Mesenchymal stem cell (in vitro differentiated cells and primary cell): Measurements from ENCODE around the gene SELENON.

Source experiments
- DNase-seq: peaks from one replicate; pipeline ENCODE4 v3.0.0-alpha.2; 2013
- H2AFZ ChIP-seq: one replicate; pipeline ENCODE4 v1.6.1; 2013; ENCODE audit warnings: low read depth, mild to moderate bottlenecking, control low read depth, inconsistent platforms, low read length, moderate library complexity
- H2AK5ac ChIP-seq: 2 replicates; pipeline ENCODE4 v1.6.1; 2013; ENCODE audit warnings: low read length, moderate library complexity, mild to moderate bottlenecking, inconsistent platforms; ENCODE audit not compliant: severe bottlenecking
- H2BK120ac ChIP-seq: one replicate; pipeline ENCODE4 v1.6.1; 2013; ENCODE audit warnings: low read depth, mild to moderate bottlenecking, inconsistent platforms, low read length, moderate library complexity
- H2BK12ac ChIP-seq, 2 experiments: one replicate each; pipeline ENCODE4 v1.6.1; 2013; ENCODE audit warnings: inconsistent platforms in 2 of 2, low read length in 2 of 2, mild to moderate bottlenecking in 2 of 2, moderate library complexity in 2 of 2, control low read depth in 1 of 2
- H2BK15ac ChIP-seq: one replicate; pipeline ENCODE4 v1.6.1; 2013; ENCODE audit warnings: mild to moderate bottlenecking, low read depth, inconsistent platforms; ENCODE audit not compliant: poor library complexity, severe bottlenecking
- H2BK5ac ChIP-seq: 2 replicates; pipeline ENCODE4 v1.6.1; 2013; ENCODE audit warnings: low read depth, mild to moderate bottlenecking, low read length, control low read depth, inconsistent platforms; ENCODE audit not compliant: poor library complexity, severe bottlenecking
- H3K14ac ChIP-seq, 2 experiments: one replicate each; pipeline ENCODE4 v1.6.1; 2013; ENCODE audit warnings: inconsistent platforms in 2 of 2, low read length in 2 of 2, control low read depth in 1 of 2, mild to moderate bottlenecking in 1 of 2, moderate library complexity in 1 of 2
- H3K18ac ChIP-seq, 2 experiments: one replicate each; pipeline ENCODE4 v1.6.1; 2013; ENCODE audit warnings: inconsistent platforms in 2 of 2, low read length in 2 of 2, control low read depth in 1 of 2, low read depth in 1 of 2, mild to moderate bottlenecking in 1 of 2
- H3K23ac ChIP-seq, 2 experiments: one replicate each; pipeline ENCODE4 v1.6.1; 2013; ENCODE audit warnings: inconsistent platforms in 2 of 2, low read length in 2 of 2, mild to moderate bottlenecking in 2 of 2, moderate library complexity in 2 of 2, control low read depth in 1 of 2
- H3K27ac ChIP-seq: 2 replicates; pipeline ENCODE4 v1.5.1; 2013; ENCODE audit warnings: mild to moderate bottlenecking, moderate library complexity, low read length, control low read depth, inconsistent platforms; ENCODE audit not compliant: poor library complexity, severe bottlenecking
- H3K27me3 ChIP-seq, 2 experiments: 2 replicates each; pipeline versions ENCODE4 v1.6.1 to v1.7.0; 2013; ENCODE audit warnings: low read length in 2 of 2, mild to moderate bottlenecking in 2 of 2, moderate library complexity in 2 of 2, control low read depth in 1 of 2, inconsistent platforms in 1 of 2; ENCODE audit not compliant: control insufficient read depth in 1 of 2, insufficient read depth in 1 of 2
- H3K36me3 ChIP-seq, 2 experiments: 2 replicates each; pipeline versions ENCODE4 v1.6.1 to v1.7.0; 2013; ENCODE audit warnings: low read length in 2 of 2, control low read depth in 1 of 2, inconsistent platforms in 1 of 2, low read depth in 1 of 2, mild to moderate bottlenecking in 1 of 2; ENCODE audit not compliant: insufficient read depth in 2 of 2, control insufficient read depth in 1 of 2
- H3K4ac ChIP-seq, 2 experiments: one replicate each; pipeline ENCODE4 v1.6.1; 2013; ENCODE audit warnings: inconsistent platforms in 2 of 2, low read length in 2 of 2, mild to moderate bottlenecking in 2 of 2, moderate library complexity in 2 of 2, control low read depth in 1 of 2, low read depth in 1 of 2
- H3K4me1 ChIP-seq: 2 replicates; pipeline ENCODE4 v1.6.1; 2013; ENCODE audit warnings: low read depth, low read length, control low read depth; ENCODE audit not compliant: control insufficient read depth, insufficient read depth
- H3K4me2 ChIP-seq: 2 replicates; pipeline ENCODE4 v1.6.1; 2013; ENCODE audit warnings: low read length, mild to moderate bottlenecking, inconsistent platforms; ENCODE audit not compliant: poor library complexity, severe bottlenecking
- H3K4me3 ChIP-seq, 2 experiments: 2 replicates each; pipeline versions ENCODE4 v1.5.1 to v1.7.0; 2013; ENCODE audit warnings: low read length in 2 of 2, mild to moderate bottlenecking in 2 of 2, control low read depth in 1 of 2, low read depth in 1 of 2; ENCODE audit not compliant: insufficient read depth in 1 of 2
- H3K79me1 ChIP-seq: replicated peaks from 2 replicates; pipeline ENCODE4 v1.6.1; 2013; ENCODE audit warnings: mild to moderate bottlenecking, control low read depth, low read length, inconsistent platforms; ENCODE audit not compliant: poor library complexity, severe bottlenecking
- H3K9ac ChIP-seq: 2 replicates; pipeline ENCODE4 v1.7.0; 2013; ENCODE audit warnings: mild to moderate bottlenecking, low read length, moderate library complexity
- H3K9me3 ChIP-seq: 2 replicates; pipeline ENCODE4 v1.7.0; 2013; ENCODE audit warnings: mild to moderate bottlenecking, low read length; ENCODE audit not compliant: control insufficient read depth
- H4K8ac ChIP-seq: one replicate; pipeline ENCODE4 v1.6.1; 2013; ENCODE audit warnings: inconsistent platforms, mild to moderate bottlenecking, low read length, moderate library complexity
- H4K91ac ChIP-seq: one replicate; pipeline ENCODE4 v1.6.1; 2013; ENCODE audit warnings: mild to moderate bottlenecking, low read length, inconsistent platforms
- WGBS: methylation state at CpG from one replicate; pipeline ENCODE4 v1.1.7; 2013; ENCODE audit warnings: mixed read lengths; 5-methylcytosine and 5-hydroxymethylcytosine counted together

The SELENON gene

GRCh38 chr1:25792115-25792514, 7.9 kb upstream of the SELENON start:
- Histone ChIP-seq H3K9ac (no peak overlapping the region), H3K4me2 (no peak overlapping the region), H4K8ac (no peak overlapping the region), H2BK120ac (no peak overlapping the region), H3K4me1 (peaks cover 1% of the 10 kb centered on the region), H4K91ac (no peak overlapping the region), H3K9me3 (no peaks in the 10 kb centered on the region), H2BK15ac (no peak overlapping the region), H3K27ac (no peak overlapping the region), H3K14ac (no peak overlapping the region), H2BK5ac (no peak overlapping the region), H3K18ac (no peak overlapping the region), H3K23ac (no peak overlapping the region), H3K4ac (no peak overlapping the region), H2BK12ac (no peak overlapping the region), H2AFZ (no peak overlapping the region), H3K4me3 (no peak overlapping the region), H2AK5ac (no peak overlapping the region), H3K36me3 (peaks cover 0 to 21% of the 10 kb centered on the region in 2 experiments), H3K27me3 (peaks cover 0 to 14% of the 10 kb centered on the region in 2 experiments), H3K79me1 (no peaks in the 10 kb centered on the region)
- no peak for DNase-seq
- 53% methylated on average over 3 of the region's 4 CpGs for WGBS

- Histone ChIP-seq H4K91ac (no peak overlapping the region), H3K23ac (no peak overlapping the region), H3K27ac (no peak overlapping the region), H2BK12ac (no peak overlapping the region), H2AK5ac (no peak overlapping the region), H2BK15ac (no peak overlapping the region), H2AFZ (no peak overlapping the region), H3K4me2 (no peak overlapping the region), H4K8ac (no peak overlapping the region), H3K4me1 (peaks cover 2% of the 10 kb centered on the region), H3K36me3 (peaks cover 0 to 15% of the 10 kb centered on the region in 2 experiments), H3K9ac (peak overlapping the region; percentile 51), H3K14ac (peak overlapping the region in 1 of 2 experiments; percentile 35), H3K4me3 (no peak overlapping the region), H3K79me1 (no peaks in the 10 kb centered on the region), H2BK5ac (no peak overlapping the region), H3K9me3 (no peaks in the 10 kb centered on the region), H3K4ac (no peak overlapping the region), H3K18ac (no peak overlapping the region), H2BK120ac (no peak overlapping the region), H3K27me3 (peaks cover 0 to 14% of the 10 kb centered on the region in 2 experiments)
- DNase-seq = no peak
- 83% methylated on average over 7 of the region's 7 CpGs for WGBS
These were observed 6.3 kb upstream of the SELENON start for GRCh38 chr1:25793585-25794170.

GRCh38 chr1:25794325-25794724, 5.7 kb upstream of the SELENON start:
- Histone ChIP-seq H3K4ac (no peak overlapping the region), H3K4me1 (peaks cover 6% of the 10 kb centered on the region)
- 64% methylated on average over 8 of the region's 8 CpGs for WGBS

GRCh38 chr1:25795211-25795610, 4.8 kb upstream of the SELENON start:
- Histone ChIP-seq H2BK15ac (no peak overlapping the region), H2BK5ac (no peak overlapping the region), H3K36me3 (peaks cover 0 to 7% of the 10 kb centered on the region in 2 experiments), H4K8ac (no peak overlapping the region), H3K27me3 (peaks cover 0 to 9% of the 10 kb centered on the region in 2 experiments), H2BK12ac (peak overlapping the region in 1 of 2 experiments; percentile 33), H3K14ac (no peak overlapping the region), H2AFZ (no peak overlapping the region), H3K23ac (no peak overlapping the region), H3K4me2 (no peak overlapping the region), H3K79me1 (no peaks in the 10 kb centered on the region), H4K91ac (no peak overlapping the region), H3K27ac (no peak overlapping the region), H2BK120ac (no peak overlapping the region), H2AK5ac (no peak overlapping the region), H3K18ac (peak overlapping the region in 1 of 2 experiments; percentile 58), H3K9me3 (no peaks in the 10 kb centered on the region), H3K4me3 (no peak overlapping the region), H3K9ac (no peak overlapping the region), H3K4ac (no peak overlapping the region), H3K4me1 (peaks cover 10% of the 10 kb centered on the region)
- 71% methylated on average over 1 of the region's 2 CpGs for WGBS
- DNase-seq = no peak

More at GRCh38 chr1:25794325-25794724, 5.7 kb upstream of the SELENON start:
- Histone ChIP-seq H2BK5ac (no peak overlapping the region), H3K9me3 (no peaks in the 10 kb centered on the region), H2BK12ac (no peak overlapping the region), H3K79me1 (no peaks in the 10 kb centered on the region), H3K27ac (no peak overlapping the region), H3K9ac (peak overlapping the region; percentile 51), H2BK15ac (no peak overlapping the region), H3K14ac (no peak overlapping the region), H3K4me3 (no peak overlapping the region), H4K8ac (no peak overlapping the region), H3K23ac (no peak overlapping the region), H2AFZ (no peak overlapping the region), H4K91ac (no peak overlapping the region), H3K18ac (no peak overlapping the region), H3K4me2 (no peak overlapping the region), H3K36me3 (peaks cover 0 to 10% of the 10 kb centered on the region in 2 experiments), H2AK5ac (no peak overlapping the region), H3K27me3 (peaks cover 0 to 14% of the 10 kb centered on the region in 2 experiments), H2BK120ac (no peak overlapping the region)
- DNase-seq = peak; percentile 74
